ENCODE measurements around the gene ANO1. TPM values are rescaled to one million over a fixed set of nuclear protein-coding genes. Genes with fewer than 3 reads are reported as not detected.

ANO1 gene
- total RNA-seq, 1 donor from 2014 or later: 36.7 TPM

- peak; percentile 59 for DNase-seq
Measured at GRCh38 chr11:70073871-70074371, 4.2 kb upstream of the ANO1 start.

- no peak for DNase-seq
Measured at GRCh38 chr11:70074746-70075145, 3.4 kb upstream of the ANO1 start.

- DNase-seq: no peak
Measured at GRCh38 chr11:70075836-70076235, 2.3 kb upstream of the ANO1 start.

- no peak for DNase-seq
Measured at GRCh38 chr11:70076461-70076931, 1.6 kb upstream of the ANO1 start.

- no peak for DNase-seq
Measured at GRCh38 chr11:70077411-70078094, 564 bp upstream of the ANO1 start.

- no peak for DNase-seq
Measured at GRCh38 chr11:70078781-70079616, 882 bp downstream of the ANO1 start.

GRCh38 chr11:70079691-70080090 lies 1.6 kb downstream of the ANO1 start:
- DNase-seq: no peak

GRCh38 chr11:70080763-70081162 lies 2.6 kb downstream of the ANO1 start:
- DNase-seq: no peak

- no peak for DNase-seq
Measured at GRCh38 chr11:70082829-70083228, 4.7 kb downstream of the ANO1 start.

GRCh38 chr11:70084046-70084984 lies 6.2 kb downstream of the ANO1 start:
- DNase-seq: no peak

GRCh38 chr11:70085815-70086769 lies 8.0 kb downstream of the ANO1 start:
- DNase-seq: no peak

GRCh38 chr11:70087446-70088167 lies 9.5 kb downstream of the ANO1 start:
- no peak for DNase-seq

GRCh38 chr11:70088735-70089250 lies 10.7 kb downstream of the ANO1 start:
- DNase-seq: no peak

GRCh38 chr11:70089631-70090030 lies 11.5 kb downstream of the ANO1 start:
- no peak for DNase-seq

- peak; percentile 61 for DNase-seq
Measured at GRCh38 chr11:70090961-70091381, 12.9 kb downstream of the ANO1 start.

- no peak for DNase-seq
Measured at GRCh38 chr11:70091638-70092037, 13.5 kb downstream of the ANO1 start.

- no peak for DNase-seq
Measured at GRCh38 chr11:70092959-70093715, 15.0 kb downstream of the ANO1 start.

GRCh38 chr11:70095541-70096252 lies 17.6 kb downstream of the ANO1 start:
- DNase-seq: no peak
